Measurements from ENCODE around the gene ZCWPW1.

DNA sequence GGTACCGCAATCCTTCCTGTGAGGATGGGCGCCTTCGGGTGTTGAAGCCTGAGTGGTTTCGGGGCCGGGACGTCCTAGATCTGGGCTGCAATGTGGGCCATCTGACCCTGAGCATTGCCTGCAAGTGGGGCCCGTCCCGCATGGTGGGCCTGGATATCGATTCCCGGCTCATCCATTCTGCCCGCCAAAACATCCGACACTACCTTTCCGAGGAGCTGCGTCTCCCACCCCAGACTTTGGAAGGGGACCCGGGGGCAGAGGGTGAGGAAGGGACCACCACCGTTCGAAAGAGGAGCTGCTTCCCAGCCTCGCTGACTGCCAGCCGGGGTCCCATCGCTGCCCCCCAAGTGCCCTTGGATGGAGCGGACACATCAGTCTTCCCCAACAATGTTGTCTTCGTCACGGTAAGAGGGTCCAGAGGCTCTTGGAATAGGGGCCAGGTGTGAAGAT lies 2.8 kb upstream of the ZCWPW1 start:
- TF ChIP-seq EZH2 (IDR thresholded peaks at IDR 0.05; ENCODE audit: insufficient read depth, poor library complexity, severe bottlenecking) (no peak), EZH2phosphoT487 (IDR thresholded peaks at IDR 0.05; ENCODE audit: insufficient read depth, low read depth) (no peak)
